ENCODE measurements around the gene SMC6. TPM values are rescaled to one million over a fixed set of nuclear protein-coding genes. Genes with fewer than 3 reads are reported as not detected.

SMC6 gene
- polyA plus RNA-seq, 3 donors from 2014 or later = 4.1 to 14.6 (median 5.1) TPM

GRCh38 chr2:17680119-17680518 is 73.5 kb downstream of the SMC6 start:
- Mint-ChIP-seq H3K4me3 (no peak overlapping the region), H3K4me1 (no peaks in the 10 kb centered on the region), H3K27ac (no peak overlapping the region), H3K36me3 (peaks cover 31 to 49% (median 31%) of the 10 kb centered on the region in 3 donors), H3K27me3 (ENCODE audit: low read depth in 3 of 3) (no peaks in the 10 kb centered on the region), H3K9me3 (no peaks in the 10 kb centered on the region)
- DNase-seq = no peak

- H3K27me3 Mint-ChIP-seq (ENCODE audit: low read depth in 3 of 3) = no peaks in the 10 kb centered on the region
- peaks cover 13 to 32% (median 15%) of the 10 kb centered on the region in 3 donors for H3K36me3 Mint-ChIP-seq
These were observed 78.8 kb downstream of the SMC6 start for GRCh38 chr2:17674817-17675216.

DNA sequence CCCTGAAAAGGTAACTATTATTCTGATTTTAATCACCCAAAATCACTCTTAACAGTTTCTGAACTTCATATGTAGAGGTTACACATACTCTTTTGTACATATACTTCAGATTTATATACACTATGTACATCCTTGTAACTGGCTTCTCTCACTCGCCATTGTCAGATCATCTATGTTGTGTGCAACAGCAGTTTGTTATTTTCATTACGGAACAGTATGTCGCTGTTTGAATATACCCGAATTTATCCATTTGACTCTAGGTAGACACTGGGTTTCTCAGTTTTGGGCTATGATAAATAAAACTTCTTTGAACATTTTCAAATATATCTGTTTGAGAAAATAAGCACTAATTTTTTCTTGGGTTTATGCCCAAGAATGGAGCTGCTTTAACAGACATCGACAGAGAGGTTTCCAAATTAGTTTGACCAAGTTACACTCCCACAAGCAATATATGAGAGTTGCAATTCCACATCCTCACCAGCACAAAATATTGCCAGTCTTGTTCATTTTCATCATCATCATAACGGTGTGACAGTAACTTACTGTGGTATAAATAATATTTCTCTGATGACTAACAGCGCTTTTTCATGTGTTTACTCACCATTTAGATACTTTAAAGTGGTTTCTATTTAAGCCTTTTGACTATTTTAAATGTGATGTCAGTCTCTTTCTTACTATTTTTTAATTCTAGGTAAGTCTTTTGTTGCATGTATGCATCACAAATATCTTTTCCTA is 80.9 kb downstream of the SMC6 start:
- no peak for DNase-seq
- H3K36me3 Mint-ChIP-seq = peaks cover 14 to 40% (median 23%) of the 10 kb centered on the region in 3 donors
- no peak overlapping the region for H3K4me3 Mint-ChIP-seq
- H3K4me1 Mint-ChIP-seq = no peaks in the 10 kb centered on the region
- H3K9me3 Mint-ChIP-seq = no peaks in the 10 kb centered on the region
- H3K27ac Mint-ChIP-seq = no peak overlapping the region
- H3K27me3 Mint-ChIP-seq (ENCODE audit: low read depth in 3 of 3) = no peaks in the 10 kb centered on the region

More at GRCh38 chr2:17674817-17675216, 78.8 kb downstream of the SMC6 start:
- no peaks in the 10 kb centered on the region for H3K4me1 Mint-ChIP-seq
- H3K4me3 Mint-ChIP-seq = no peak overlapping the region
- H3K9me3 Mint-ChIP-seq = no peaks in the 10 kb centered on the region
- H3K27ac Mint-ChIP-seq = no peak overlapping the region
- DNase-seq = no peak

GRCh38 chr2:17667898-17668297 is 85.7 kb downstream of the SMC6 start:
- H3K36me3 Mint-ChIP-seq = peaks cover 18 to 38% (median 23%) of the 10 kb centered on the region in 3 donors
- H3K9me3 Mint-ChIP-seq = no peaks in the 10 kb centered on the region
- H3K4me3 Mint-ChIP-seq = no peak overlapping the region
- no peaks in the 10 kb centered on the region for H3K4me1 Mint-ChIP-seq
- DNase-seq = no peak
- no peak overlapping the region for H3K27ac Mint-ChIP-seq
- no peaks in the 10 kb centered on the region for H3K27me3 Mint-ChIP-seq (ENCODE audit: low read depth in 3 of 3)

GRCh38 chr2:17664534-17664933 is 89.1 kb downstream of the SMC6 start:
- no peaks in the 10 kb centered on the region for H3K4me1 Mint-ChIP-seq
- H3K36me3 Mint-ChIP-seq = peaks cover 18 to 40% (median 21%) of the 10 kb centered on the region in 3 donors
- no peak overlapping the region for H3K4me3 Mint-ChIP-seq
- no peaks in the 10 kb centered on the region for H3K27me3 Mint-ChIP-seq (ENCODE audit: low read depth in 3 of 3)
- H3K9me3 Mint-ChIP-seq = no peaks in the 10 kb centered on the region
- H3K27ac Mint-ChIP-seq = no peak overlapping the region
- no peak for DNase-seq

GRCh38 chr2:17662723-17663122 is 90.9 kb downstream of the SMC6 start:
- DNase-seq = no peak
- Mint-ChIP-seq H3K9me3 (no peaks in the 10 kb centered on the region), H3K27ac (no peak overlapping the region), H3K27me3 (ENCODE audit: low read depth in 3 of 3) (no peaks in the 10 kb centered on the region), H3K4me3 (no peak overlapping the region), H3K36me3 (peaks cover 11 to 29% (median 18%) of the 10 kb centered on the region in 3 donors), H3K4me1 (no peaks in the 10 kb centered on the region)

DNA sequence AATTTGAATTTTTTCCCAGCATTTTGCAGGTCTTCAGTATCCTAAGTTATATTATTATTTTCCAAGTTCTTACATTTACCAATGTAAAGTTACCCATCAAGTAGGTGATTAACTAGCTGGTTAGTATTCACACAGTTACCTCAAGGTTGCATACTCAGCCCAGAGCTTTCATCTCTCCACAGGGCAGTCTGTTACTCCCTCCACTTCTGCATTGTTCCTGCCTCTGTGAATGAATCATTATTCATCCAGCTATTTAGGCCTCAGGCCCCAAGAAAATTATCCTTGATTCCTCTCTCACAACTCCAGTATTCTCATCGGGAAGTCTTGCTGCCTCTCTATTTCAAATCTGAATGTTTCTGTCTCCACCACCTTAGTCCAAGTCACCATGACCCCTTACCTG is 92.2 kb downstream of the SMC6 start:
- DNase-seq = no peak
- Mint-ChIP-seq H3K36me3 (peaks cover 11 to 29% (median 17%) of the 10 kb centered on the region in 3 donors), H3K27me3 (ENCODE audit: low read depth in 3 of 3) (no peaks in the 10 kb centered on the region), H3K27ac (peak overlapping the region in 1 of 6 donors; percentile 0), H3K4me1 (no peaks in the 10 kb centered on the region), H3K4me3 (no peak overlapping the region), H3K9me3 (no peaks in the 10 kb centered on the region)

DNA sequence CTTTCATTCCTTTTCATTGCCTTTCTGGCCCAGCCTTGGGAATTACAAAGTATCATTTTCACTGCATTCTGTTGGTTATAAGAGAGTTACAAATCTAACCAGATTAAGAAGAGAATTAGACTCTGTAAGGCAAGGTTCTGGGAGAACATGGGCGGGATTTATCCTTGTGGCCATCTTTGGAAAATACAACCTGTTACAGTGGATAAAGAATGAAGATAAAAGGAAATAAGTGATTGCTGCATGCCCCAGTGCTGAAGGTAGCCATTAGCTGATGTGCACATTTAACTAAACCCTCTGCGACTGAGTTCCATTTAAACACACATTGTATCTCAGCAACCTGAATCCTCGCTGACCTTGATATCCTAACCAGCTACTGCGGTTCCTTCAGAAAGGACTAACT is 93.4 kb downstream of the SMC6 start:
- no peak overlapping the region for H3K27ac Mint-ChIP-seq
- no peaks in the 10 kb centered on the region for H3K4me1 Mint-ChIP-seq
- no peaks in the 10 kb centered on the region for H3K27me3 Mint-ChIP-seq (ENCODE audit: low read depth in 3 of 3)
- H3K36me3 Mint-ChIP-seq = peaks cover 7 to 25% (median 14%) of the 10 kb centered on the region in 3 donors
- H3K9me3 Mint-ChIP-seq = no peaks in the 10 kb centered on the region
- no peak overlapping the region for H3K4me3 Mint-ChIP-seq
- DNase-seq = no peak

- Mint-ChIP-seq H3K27ac (no peak overlapping the region), H3K27me3 (ENCODE audit: low read depth in 3 of 3) (no peaks in the 10 kb centered on the region), H3K9me3 (no peaks in the 10 kb centered on the region), H3K4me3 (no peak overlapping the region), H3K4me1 (no peaks in the 10 kb centered on the region), H3K36me3 (peaks cover 7 to 19% (median 7%) of the 10 kb centered on the region in 3 donors)
- no peak for DNase-seq
These were observed 95.3 kb downstream of the SMC6 start for GRCh38 chr2:17658251-17658843.

GRCh38 chr2:17657759-17658158 is 95.9 kb downstream of the SMC6 start:
- H3K9me3 Mint-ChIP-seq = no peaks in the 10 kb centered on the region
- no peak overlapping the region for H3K4me3 Mint-ChIP-seq
- H3K4me1 Mint-ChIP-seq = no peaks in the 10 kb centered on the region
- H3K27ac Mint-ChIP-seq = no peak overlapping the region
- peaks cover 3 to 15% (median 4%) of the 10 kb centered on the region in 3 donors for H3K36me3 Mint-ChIP-seq
- DNase-seq = no peak
- H3K27me3 Mint-ChIP-seq (ENCODE audit: low read depth in 3 of 3) = no peaks in the 10 kb centered on the region

- no peaks in the 10 kb centered on the region for H3K27me3 Mint-ChIP-seq (ENCODE audit: low read depth in 3 of 3)
- H3K9me3 Mint-ChIP-seq = no peaks in the 10 kb centered on the region
- H3K4me1 Mint-ChIP-seq = no peaks in the 10 kb centered on the region
- H3K27ac Mint-ChIP-seq = no peak overlapping the region
- H3K4me3 Mint-ChIP-seq = no peak overlapping the region
- peaks cover 0 to 4% (median 0%) of the 10 kb centered on the region in 3 donors for H3K36me3 Mint-ChIP-seq
- DNase-seq = no peak
These were observed 100.8 kb downstream of the SMC6 start for GRCh38 chr2:17652681-17653394.

- Mint-ChIP-seq H3K27me3 (ENCODE audit: low read depth in 3 of 3) (no peaks in the 10 kb centered on the region), H3K4me1 (no peaks in the 10 kb centered on the region), H3K9me3 (no peaks in the 10 kb centered on the region), H3K4me3 (no peak overlapping the region), H3K36me3 (no peaks in the 10 kb centered on the region), H3K27ac (no peak overlapping the region)
- no peak for DNase-seq
These were observed 104.6 kb downstream of the SMC6 start for GRCh38 chr2:17649026-17649425.

- Mint-ChIP-seq H3K27ac (no peak overlapping the region), H3K36me3 (no peaks in the 10 kb centered on the region)
- no peak for DNase-seq
These were observed 105.0 kb downstream of the SMC6 start for GRCh38 chr2:17648581-17648980.

More at GRCh38 chr2:17648581-17648980, 105.0 kb downstream of the SMC6 start:
- no peaks in the 10 kb centered on the region for H3K9me3 Mint-ChIP-seq
- no peaks in the 10 kb centered on the region for H3K4me1 Mint-ChIP-seq
- peaks cover 0 to 2% (median 0%) of the 10 kb centered on the region in 3 donors for H3K27me3 Mint-ChIP-seq (ENCODE audit: low read depth in 3 of 3)
- no peak overlapping the region for H3K4me3 Mint-ChIP-seq
